Measurements from ENCODE around the gene HMGN1.

Gene HMGN1

GRCh38 chr21:39326607-39327307, 22.1 kb downstream of the HMGN1 start:
- no peaks in the 10 kb centered on the region for H3K36me3 ChIP-seq

GRCh38 chr21:39325458-39325857, 23.4 kb downstream of the HMGN1 start:
- Histone ChIP-seq H3K4me1 (ENCODE audit: control insufficient read depth in 1 of 2, insufficient read depth in 1 of 2, low read depth in 1 of 2, low read length in 1 of 2) (no peaks in the 10 kb centered on the region), H3K36me3 (no peaks in the 10 kb centered on the region)

More at GRCh38 chr21:39326607-39327307, 22.1 kb downstream of the HMGN1 start:
- Histone ChIP-seq H3K27ac (no peak overlapping the region), H3K9me3 (no peaks in the 10 kb centered on the region), H3K4me1 (ENCODE audit: control insufficient read depth in 1 of 2, insufficient read depth in 1 of 2, low read depth in 1 of 2, low read length in 1 of 2) (no peaks in the 10 kb centered on the region), H3K27me3 (no peaks in the 10 kb centered on the region), H3K4me3 (ENCODE audit: low read depth in 1 of 2, low read length in 1 of 2) (no peak overlapping the region)
- TF ChIP-seq CTCF (IDR thresholded peaks at IDR 0.05) = no peak

GRCh38 chr21:39321424-39321823, 27.5 kb downstream of the HMGN1 start:
- Histone ChIP-seq H3K27me3 (no peaks in the 10 kb centered on the region), H3K4me1 (ENCODE audit: control insufficient read depth in 1 of 2, insufficient read depth in 1 of 2, low read depth in 1 of 2, low read length in 1 of 2) (peaks cover 0 to 6% of the 10 kb centered on the region in 2 experiments), H3K36me3 (no peaks in the 10 kb centered on the region), H3K27ac (no peak overlapping the region), H3K9me3 (no peaks in the 10 kb centered on the region), H3K4me3 (ENCODE audit: low read depth in 1 of 2, low read length in 1 of 2) (no peak overlapping the region)
- TF ChIP-seq CTCF (IDR thresholded peaks at IDR 0.05) = no peak

More at GRCh38 chr21:39325458-39325857, 23.4 kb downstream of the HMGN1 start:
- Histone ChIP-seq H3K27me3 (no peaks in the 10 kb centered on the region), H3K27ac (no peak overlapping the region), H3K4me3 (ENCODE audit: low read depth in 1 of 2, low read length in 1 of 2) (no peak overlapping the region), H3K9me3 (no peaks in the 10 kb centered on the region)
- no peak for TF ChIP-seq CTCF (IDR thresholded peaks at IDR 0.05)

GRCh38 chr21:39319814-39320332, 29.0 kb downstream of the HMGN1 start:
- TF ChIP-seq CTCF (IDR thresholded peaks at IDR 0.05) = no peak
- H3K9me3 ChIP-seq = no peaks in the 10 kb centered on the region
- H3K36me3 ChIP-seq = no peaks in the 10 kb centered on the region
- no peaks in the 10 kb centered on the region for H3K27me3 ChIP-seq
- H3K27ac ChIP-seq = no peak overlapping the region
- peaks cover 0 to 6% of the 10 kb centered on the region in 2 experiments for H3K4me1 ChIP-seq (ENCODE audit: control insufficient read depth in 1 of 2, insufficient read depth in 1 of 2, low read depth in 1 of 2, low read length in 1 of 2)
- H3K4me3 ChIP-seq (ENCODE audit: low read depth in 1 of 2, low read length in 1 of 2) = no peak overlapping the region

GRCh38 chr21:39319251-39319756, 29.6 kb downstream of the HMGN1 start:
- Histone ChIP-seq H3K4me1 (ENCODE audit: control insufficient read depth in 1 of 2, insufficient read depth in 1 of 2, low read depth in 1 of 2, low read length in 1 of 2) (peaks cover 5 to 10% of the 10 kb centered on the region in 2 experiments), H3K4me3 (ENCODE audit: low read depth in 1 of 2, low read length in 1 of 2) (no peak overlapping the region), H3K9me3 (no peaks in the 10 kb centered on the region), H3K36me3 (no peaks in the 10 kb centered on the region), H3K27ac (no peak overlapping the region), H3K27me3 (no peaks in the 10 kb centered on the region)
- TF ChIP-seq CTCF (IDR thresholded peaks at IDR 0.05) = no peak
